K562 (cell line): ENCODE results near the gene CLIC1. TPM values are rescaled to one million over a fixed set of nuclear protein-coding genes. Genes with fewer than 3 reads are reported as not detected.

Experiments
- DEAF1 ChIP-seq: fragments of 450-650 bp; formaldehyde crosslinking; IDR thresholded peaks from 2 replicates; pipeline ENCODE4 v1.4.0; 2020; ENCODE audit warnings: mild to moderate bottlenecking, moderate library complexity
- HMG20B ChIP-seq: fragments of 250-450 bp; sonication (Bioruptor Pico); IDR thresholded peaks from 2 replicates; pipeline ENCODE4 v1.5.0; 2021; ENCODE audit warnings: mild to moderate bottlenecking
- HNRNPL ChIP-seq: fragments of 200-400 bp; formaldehyde crosslinking; IDR thresholded peaks from 2 replicates; pipeline ENCODE4 v1.6.1; 2017; ENCODE audit warnings: low read depth, mild to moderate bottlenecking, low read length
- L3MBTL2 ChIP-seq: fragments of 450-650 bp; IDR thresholded peaks from 2 replicates; pipeline ENCODE4 v1.6.1; 2016; ENCODE audit warnings: mild to moderate bottlenecking, moderate library complexity
- MYC ChIP-seq, 2 experiments: fragments of 250-450 bp in 1 of 2; sonication (Bioruptor Pico) in 1 of 2; IDR thresholded peaks; 2 replicates each; pipeline versions ENCODE4 v1.5.1 to v1.6.1; 2012 to 2021; ENCODE audit warnings: low read depth in 2 of 2, borderline replicate concordance in 1 of 2, improper control_type of control experiment in 1 of 2, low read length in 1 of 2, mild to moderate bottlenecking in 1 of 2, moderate library complexity in 1 of 2
- NFATC3 ChIP-seq: fragments of 450-650 bp; IDR thresholded peaks from 2 replicates; pipeline ENCODE4 v1.6.1; 2017; ENCODE audit warnings: mild to moderate bottlenecking
- SIRT6 ChIP-seq: IDR thresholded peaks from one replicate; pipeline ENCODE4 v1.6.1; 2012; ENCODE audit warnings: low read depth, mild to moderate bottlenecking, control low read depth, inconsistent platforms, low read length, moderate library complexity
- SLC30A9 ChIP-seq: fragments of 250-450 bp; sonication (Bioruptor Pico); IDR thresholded peaks from 2 replicates; pipeline ENCODE4 v1.8.0; 2022; ENCODE audit warnings: mild to moderate bottlenecking, moderate library complexity
- SMARCA4 ChIP-seq: fragments of 450-650 bp; IDR thresholded peaks from 2 replicates; pipeline ENCODE4 v1.6.1; 2016
- SRSF1 ChIP-seq: fragments of 200-400 bp; formaldehyde crosslinking; IDR thresholded peaks from 2 replicates; pipeline ENCODE4 v1.6.1; 2017; ENCODE audit warnings: mild to moderate bottlenecking, low read depth, low read length, moderate library complexity
- THRA ChIP-seq: fragments of 450-650 bp; IDR thresholded peaks from 2 replicates; pipeline ENCODE4 v1.6.1; 2017; ENCODE audit warnings: mild to moderate bottlenecking, moderate library complexity
- YY1 ChIP-seq, 3 experiments: IDR thresholded peaks; 2 replicates each; pipeline ENCODE4 v1.6.1; 2011; ENCODE audit warnings: low read length in 2 of 3, mild to moderate bottlenecking in 2 of 3, moderate library complexity in 2 of 3, borderline replicate concordance in 1 of 3, control low read depth in 1 of 3, low read depth in 1 of 3; ENCODE audit not compliant: insufficient read depth in 3 of 3, insufficient replicate concordance in 2 of 3, control insufficient read depth in 1 of 3, insufficient read length in 1 of 3; ENCODE audit errors: extremely low read depth in 1 of 3
- ZBTB2 ChIP-seq: fragments of 450-650 bp; IDR thresholded peaks from 2 replicates; pipeline ENCODE4 v1.6.1; 2016; ENCODE audit warnings: antibody characterized with exemption
- polyA plus RNA-seq, 8 experiments: library from polyadenylated mRNA; depleted of rRNA in 4 of 8; stranded (reverse) in 5 of 8; unstranded in 3 of 8; fragments of >200 nt; fragmentation: Nextera tagmentation in 2 of 8; fragmentation: Illumina TruSeq in 1 of 8; extraction: Ambion mirVana in 2 of 8; extraction: Trizol in 1 of 8; gene quantifications; 2 replicates each; pipeline versions ENCODE4 v1.2.1 to v1.2.3, GENCODE V29; 2011 to 2014; ENCODE audit warnings: inconsistent platforms in 1 of 8, missing spikeins in 1 of 8
- total RNA-seq, 7 experiments: library from RNA; depleted of rRNA in 6 of 7; stranded (reverse); fragments of >200 nt in 6 of 7; fragmentation: Illumina TruSeq in 2 of 7; extraction: Trizol in 2 of 7; gene quantifications; 2 replicates each; pipeline versions ENCODE4 v1.2.1 to v1.2.3, GENCODE V29; 2011 to 2021; ENCODE audit warnings: low replicate concordance in 1 of 7
- TF ChIP-seq, protein P1 (sequence below): fragments of 250-450 bp; sonication (Bioruptor Pico); IDR thresholded peaks from 2 replicates; pipeline ENCODE4 v1.5.0; 2022; ENCODE audit warnings: mild to moderate bottlenecking
- TF ChIP-seq, protein P2 (sequence below): sonication (generic); formaldehyde crosslinking; IDR thresholded peaks from 2 replicates; pipeline ENCODE4 v1.8.0; 2022; ENCODE audit warnings: mild to moderate bottlenecking, missing genetic modification reagents
- TF ChIP-seq, protein P3 (sequence below): fragments of 250-450 bp; sonication (Bioruptor Pico); IDR thresholded peaks from 2 replicates; pipeline ENCODE4 v1.8.0; 2022; ENCODE audit warnings: moderate library complexity, mild to moderate bottlenecking, inconsistent platforms

The CLIC1 gene
- total and polyA plus RNA-seq, 9 of the 15 experiments (the other 6 are each of a cell fraction or from before 2014, with no cell fraction given) = 1,267 to 2,419 (median 1,808) TPM

GRCh38 chr6:31729979-31730630, 6.2 kb downstream of the CLIC1 start (continued):
- TF ChIP-seq ZBTB2 = no peak; the same call in none of the 2 replicates
- no peak for TF ChIP-seq THRA
- TF ChIP-seq, protein P1, sequence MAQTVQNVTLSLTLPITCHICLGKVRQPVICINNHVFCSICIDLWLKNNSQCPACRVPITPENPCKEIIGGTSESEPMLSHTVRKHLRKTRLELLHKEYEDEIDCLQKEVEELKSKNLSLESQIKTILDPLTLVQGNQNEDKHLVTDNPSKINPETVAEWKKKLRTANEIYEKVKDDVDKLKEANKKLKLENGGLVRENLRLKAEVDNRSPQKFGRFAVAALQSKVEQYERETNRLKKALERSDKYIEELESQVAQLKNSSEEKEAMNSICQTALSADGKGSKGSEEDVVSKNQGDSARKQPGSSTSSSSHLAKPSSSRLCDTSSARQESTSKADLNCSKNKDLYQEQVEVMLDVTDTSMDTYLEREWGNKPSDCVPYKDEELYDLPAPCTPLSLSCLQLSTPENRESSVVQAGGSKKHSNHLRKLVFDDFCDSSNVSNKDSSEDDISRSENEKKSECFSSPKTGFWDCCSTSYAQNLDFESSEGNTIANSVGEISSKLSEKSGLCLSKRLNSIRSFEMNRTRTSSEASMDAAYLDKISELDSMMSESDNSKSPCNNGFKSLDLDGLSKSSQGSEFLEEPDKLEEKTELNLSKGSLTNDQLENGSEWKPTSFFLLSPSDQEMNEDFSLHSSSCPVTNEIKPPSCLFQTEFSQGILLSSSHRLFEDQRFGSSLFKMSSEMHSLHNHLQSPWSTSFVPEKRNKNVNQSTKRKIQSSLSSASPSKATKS (CRISPR knock-in tag) = peak; percentile 91
- peak; percentile 62 for TF ChIP-seq MYC (IDR thresholded peaks at IDR 0.05; ENCODE audit: low read depth, low read length)
- peak; percentile 100 for TF ChIP-seq MYC (CRISPR knock-in tag; IDR thresholded peaks at IDR 0.05; ENCODE audit: borderline replicate concordance, low read depth)
- TF ChIP-seq, protein P2, sequence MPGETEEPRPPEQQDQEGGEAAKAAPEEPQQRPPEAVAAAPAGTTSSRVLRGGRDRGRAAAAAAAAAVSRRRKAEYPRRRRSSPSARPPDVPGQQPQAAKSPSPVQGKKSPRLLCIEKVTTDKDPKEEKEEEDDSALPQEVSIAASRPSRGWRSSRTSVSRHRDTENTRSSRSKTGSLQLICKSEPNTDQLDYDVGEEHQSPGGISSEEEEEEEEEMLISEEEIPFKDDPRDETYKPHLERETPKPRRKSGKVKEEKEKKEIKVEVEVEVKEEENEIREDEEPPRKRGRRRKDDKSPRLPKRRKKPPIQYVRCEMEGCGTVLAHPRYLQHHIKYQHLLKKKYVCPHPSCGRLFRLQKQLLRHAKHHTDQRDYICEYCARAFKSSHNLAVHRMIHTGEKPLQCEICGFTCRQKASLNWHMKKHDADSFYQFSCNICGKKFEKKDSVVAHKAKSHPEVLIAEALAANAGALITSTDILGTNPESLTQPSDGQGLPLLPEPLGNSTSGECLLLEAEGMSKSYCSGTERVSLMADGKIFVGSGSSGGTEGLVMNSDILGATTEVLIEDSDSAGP (CRISPR knock-in tag) = no peak
- TF ChIP-seq SRSF1 = 0 out of 2 replicates have a peak, but pooled peaks have one; percentile 85
- peak; percentile 68 for TF ChIP-seq NFATC3
- peak; percentile 93 for TF ChIP-seq SIRT6
- TF ChIP-seq HNRNPL = peak; percentile 87
- TF ChIP-seq SLC30A9 = 0 out of 2 replicates have a peak, but pooled peaks have one; percentile 74
- peak in 2 of 3 experiments; percentile 66 to 75 for TF ChIP-seq YY1 (IDR thresholded peaks at IDR 0.05; ENCODE audit: borderline replicate concordance in 1 of 3, control insufficient read depth in 1 of 3, extremely low read depth in 1 of 3, insufficient read depth in 3 of 3, insufficient read length in 1 of 3, insufficient replicate concordance in 2 of 3, low read depth in 1 of 3, low read length in 2 of 3)
- TF ChIP-seq, protein P3, sequence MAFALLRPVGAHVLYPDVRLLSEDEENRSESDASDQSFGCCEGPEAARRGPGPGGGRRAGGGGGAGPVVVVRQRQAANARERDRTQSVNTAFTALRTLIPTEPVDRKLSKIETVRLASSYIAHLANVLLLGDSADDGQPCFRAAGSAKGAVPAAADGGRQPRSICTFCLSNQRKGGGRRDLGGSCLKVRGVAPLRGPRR (CRISPR knock-in tag) = 0 out of 2 replicates have a peak, but pooled peaks have one; percentile 64
- peak; percentile 99 for TF ChIP-seq HMG20B (CRISPR knock-in tag)
- TF ChIP-seq L3MBTL2 = no peak
- no peak for TF ChIP-seq SMARCA4
- peak; percentile 96 for TF ChIP-seq DEAF1 (CRISPR knock-in tag)
